Ramos (cell line): ENCODE measurements around the gene PTAR1.
"Not testable (repeated sequence)": the region's sequence is repeated elsewhere in the genome, so short reads cannot be mapped to it uniquely, and the experiment has no call there.

Experiments used
- in situ Hi-C: fragments of 300-500 bp; cut with MboI; formaldehyde crosslinking; loops from one replicate; pipeline ENCODE4 v1.14.3; 2022; ENCODE audit warnings: low sequenced_read_pairs; ENCODE audit not compliant: unreplicated experiment

The PTAR1 gene

GRCh38 chr9:69759421-69760277 is at the start of gene PTAR1:
Gene PTAR1, minus strand, starts transcription at chr9:69760011. Its CDS starts 73 bp downstream, at chr9:69759938.
- in situ Hi-C loops, result no loop called here

GRCh38 chr9:69809304-69809863 is 49.6 kb upstream of the PTAR1 start:
- in situ Hi-C loops, result no loop called here

- in situ Hi-C loops, result no loop called here
Observed at GRCh38 chr9:69806627-69807026, 46.8 kb upstream of the PTAR1 start.

- in situ Hi-C loops, result no loop called here
Observed at GRCh38 chr9:69805962-69806515, 46.2 kb upstream of the PTAR1 start.

GRCh38 chr9:69801989-69802388 is 42.2 kb upstream of the PTAR1 start:
- in situ Hi-C loops, result no loop called here

- in situ Hi-C loops, result not testable (repeated sequence)
Observed at GRCh38 chr9:69800027-69800426, 40.2 kb upstream of the PTAR1 start.

- in situ Hi-C loops, result not testable (repeated sequence)
Observed at GRCh38 chr9:69799521-69799920, 39.7 kb upstream of the PTAR1 start.

- in situ Hi-C loops, result no loop called here
Observed at GRCh38 chr9:69798744-69799143, 38.9 kb upstream of the PTAR1 start.

GRCh38 chr9:69797675-69798074 is 37.9 kb upstream of the PTAR1 start:
- in situ Hi-C loops, result no loop called here

GRCh38 chr9:69794356-69794755 is 34.5 kb upstream of the PTAR1 start:
- in situ Hi-C loops, result no loop called here

GRCh38 chr9:69785757-69786156 is 25.9 kb upstream of the PTAR1 start:
- in situ Hi-C loops, result no loop called here

- in situ Hi-C loops, result no loop called here
Observed at GRCh38 chr9:69773258-69773657, 13.4 kb upstream of the PTAR1 start.

GRCh38 chr9:69771775-69772418 is 12.1 kb upstream of the PTAR1 start:
- in situ Hi-C loops, result no loop called here

- in situ Hi-C loops, result no loop called here
Observed at GRCh38 chr9:69768716-69769115, 8.9 kb upstream of the PTAR1 start.

GRCh38 chr9:69768101-69768500 is 8.3 kb upstream of the PTAR1 start:
- in situ Hi-C loops, result no loop called here

GRCh38 chr9:69763862-69764261 is 4.1 kb upstream of the PTAR1 start:
- in situ Hi-C loops, result not testable (repeated sequence)

- in situ Hi-C loops, result no loop called here
Observed at GRCh38 chr9:69762527-69762926, 2.7 kb upstream of the PTAR1 start.

GRCh38 chr9:69760278-69760610 is 433 bp upstream of the PTAR1 start:
- in situ Hi-C loops, result no loop called here

GRCh38 chr9:69759021-69759420 is 790 bp downstream of the PTAR1 start:
- in situ Hi-C loops, result no loop called here

- in situ Hi-C loops, result no loop called here
Observed at GRCh38 chr9:69757996-69758675, 1.7 kb downstream of the PTAR1 start.

- in situ Hi-C loops, result no loop called here
Observed at GRCh38 chr9:69755205-69755604, 4.6 kb downstream of the PTAR1 start.
